GM06990 (cell line): ENCODE results near the gene WDR46.
"Not testable (repeated sequence)": the region's sequence is repeated elsewhere in the genome, so short reads cannot be mapped to it uniquely, and the experiment has no call there.

Experiments
- DNase-seq: peaks from one replicate; pipeline ENCODE4 v3.0.0-alpha.2; 2011; ENCODE audit not compliant: insufficient read length; ENCODE audit errors: extremely low read depth
- H3K27me3 ChIP-seq: replicated peaks from 2 replicates; pipeline ENCODE4 v1.6.0; 2011; ENCODE audit warnings: low read length; ENCODE audit not compliant: control insufficient read depth, insufficient read depth
- H3K36me3 ChIP-seq: 2 replicates; pipeline ENCODE4 v1.5.1; 2011; ENCODE audit warnings: low read length; ENCODE audit not compliant: control insufficient read depth, insufficient read depth
- H3K4me3 ChIP-seq: replicated peaks from 2 replicates; pipeline ENCODE4 v1.5.1; 2011; ENCODE audit warnings: low read depth, mild to moderate bottlenecking, control low read depth, low read length
- CTCF ChIP-seq: IDR thresholded peaks from 2 replicates; pipeline ENCODE4 v1.5.1; 2011; ENCODE audit warnings: low read length, control low read depth, mild to moderate bottlenecking, inconsistent platforms; ENCODE audit not compliant: insufficient read depth, poor library complexity, severe bottlenecking

The WDR46 gene

GRCh38 chr6:33271117-33271467 is 17.9 kb downstream of the WDR46 start:
- TF ChIP-seq CTCF = no peak
- Histone ChIP-seq H3K4me3 (peak overlapping the region; percentile 67), H3K27me3 (no peaks in the 10 kb centered on the region), H3K36me3 (peaks cover 28% of the 10 kb centered on the region)
- no peak for DNase-seq

- DNase-seq = no peak
- no peak for TF ChIP-seq CTCF
- peaks cover 27% of the 10 kb centered on the region for H3K36me3 ChIP-seq
- no peaks in the 10 kb centered on the region for H3K27me3 ChIP-seq
- no peak overlapping the region for H3K4me3 ChIP-seq
These were observed 25.0 kb downstream of the WDR46 start for GRCh38 chr6:33264015-33264414.

GRCh38 chr6:33262490-33262889 is 26.5 kb downstream of the WDR46 start:
- H3K4me3 ChIP-seq, H3K27me3 ChIP-seq, DNase-seq: not testable (repeated sequence)
- peaks cover 20% of the 10 kb centered on the region for H3K36me3 ChIP-seq

- Histone ChIP-seq H3K4me3 (no peak overlapping the region), H3K27me3 (no peaks in the 10 kb centered on the region), H3K36me3 (peaks cover 5% of the 10 kb centered on the region)
- DNase-seq = no peak
- no peak for TF ChIP-seq CTCF
These were observed 30.0 kb downstream of the WDR46 start for GRCh38 chr6:33259032-33259431.

GRCh38 chr6:33254591-33254990 is 34.4 kb downstream of the WDR46 start:
- TF ChIP-seq CTCF = no peak
- H3K4me3 ChIP-seq = no peak overlapping the region
- DNase-seq = no peak
- no peaks in the 10 kb centered on the region for H3K27me3 ChIP-seq
- H3K36me3 ChIP-seq = peaks cover 4% of the 10 kb centered on the region

GRCh38 chr6:33252759-33253158 is 36.3 kb downstream of the WDR46 start:
- no peaks in the 10 kb centered on the region for H3K27me3 ChIP-seq
- H3K36me3 ChIP-seq = peaks cover 2% of the 10 kb centered on the region

More at GRCh38 chr6:33252759-33253158, 36.3 kb downstream of the WDR46 start:
- no peak for DNase-seq
- no peak for TF ChIP-seq CTCF
- no peak overlapping the region for H3K4me3 ChIP-seq
